ENCODE measurements around the gene AQP12B.

- no peak for TF ChIP-seq CTCF (IDR thresholded peaks at IDR 0.05)
- no peak for TF ChIP-seq ZFX (IDR thresholded peaks at IDR 0.05; ENCODE audit: borderline replicate concordance)
Measured at GRCh38 chr2:240642806-240643092, 39.9 kb downstream of the AQP12B start.
